ENCODE results near the gene RPS27.

DNA sequence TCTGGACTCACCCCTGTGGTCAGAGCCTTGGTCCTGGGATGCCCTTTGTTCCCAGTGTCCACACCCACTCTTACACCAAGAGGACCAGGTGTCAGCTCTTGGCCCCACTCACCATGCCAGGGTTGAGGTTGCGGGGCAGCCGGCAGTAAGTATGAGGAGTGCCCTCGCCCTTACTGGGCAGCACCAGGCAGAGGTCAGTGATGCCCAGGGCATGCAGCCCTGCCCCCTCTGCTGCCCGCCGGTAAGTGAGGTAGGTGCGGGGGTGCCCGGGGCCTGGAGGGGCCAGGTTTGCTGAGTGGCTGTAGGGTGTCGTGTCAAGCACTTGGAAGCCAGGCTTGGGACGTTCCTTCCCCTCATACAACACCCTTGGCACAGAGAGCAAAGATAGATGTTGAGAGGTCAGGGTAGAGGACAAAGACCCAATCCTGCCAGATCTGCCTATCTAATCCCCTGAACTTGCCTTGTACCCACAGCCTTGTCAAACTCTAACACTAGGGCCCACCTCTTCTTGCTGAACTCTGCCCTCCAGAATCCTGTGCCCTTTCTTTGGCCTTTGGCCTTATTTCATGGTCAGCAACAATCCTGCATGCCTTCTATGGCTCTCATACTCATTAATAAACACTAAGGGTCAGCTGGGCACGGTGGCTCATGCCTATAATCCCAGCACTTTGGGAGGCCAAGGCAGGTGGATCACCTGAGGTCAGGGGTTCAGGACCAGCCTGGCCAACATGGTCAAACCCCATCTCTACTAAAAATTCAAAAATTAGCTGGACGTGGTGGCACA is 47.6 kb upstream of the RPS27 start:
- TF ChIP-seq, protein P1, sequence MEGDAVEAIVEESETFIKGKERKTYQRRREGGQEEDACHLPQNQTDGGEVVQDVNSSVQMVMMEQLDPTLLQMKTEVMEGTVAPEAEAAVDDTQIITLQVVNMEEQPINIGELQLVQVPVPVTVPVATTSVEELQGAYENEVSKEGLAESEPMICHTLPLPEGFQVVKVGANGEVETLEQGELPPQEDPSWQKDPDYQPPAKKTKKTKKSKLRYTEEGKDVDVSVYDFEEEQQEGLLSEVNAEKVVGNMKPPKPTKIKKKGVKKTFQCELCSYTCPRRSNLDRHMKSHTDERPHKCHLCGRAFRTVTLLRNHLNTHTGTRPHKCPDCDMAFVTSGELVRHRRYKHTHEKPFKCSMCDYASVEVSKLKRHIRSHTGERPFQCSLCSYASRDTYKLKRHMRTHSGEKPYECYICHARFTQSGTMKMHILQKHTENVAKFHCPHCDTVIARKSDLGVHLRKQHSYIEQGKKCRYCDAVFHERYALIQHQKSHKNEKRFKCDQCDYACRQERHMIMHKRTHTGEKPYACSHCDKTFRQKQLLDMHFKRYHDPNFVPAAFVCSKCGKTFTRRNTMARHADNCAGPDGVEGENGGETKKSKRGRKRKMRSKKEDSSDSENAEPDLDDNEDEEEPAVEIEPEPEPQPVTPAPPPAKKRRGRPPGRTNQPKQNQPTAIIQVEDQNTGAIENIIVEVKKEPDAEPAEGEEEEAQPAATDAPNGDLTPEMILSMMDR (IDR thresholded peaks at IDR 0.05; ENCODE audit: low read depth, low read length, missing input control): no peak
- TF ChIP-seq SP1 (IDR thresholded peaks at IDR 0.05): peak; percentile 64
- no peak for TF ChIP-seq EGR1 (IDR thresholded peaks at IDR 0.05; ENCODE audit: low read depth in 2 of 2)
- no peak for TF ChIP-seq YY1 (IDR thresholded peaks at IDR 0.05)

All from liver (tissue), 3 donors.